ENCODE data around the gene TECPR1. TPM values are rescaled to one million over a fixed set of nuclear protein-coding genes. Genes with fewer than 3 reads are reported as not detected.
A peak's percentile ranks its signal among the peaks of the same experiment; 100 is the strongest.

TECPR1 gene
- total and polyA plus RNA-seq, 2 experiments from 2014 or later: 4.6 to 24.4 TPM

DNA sequence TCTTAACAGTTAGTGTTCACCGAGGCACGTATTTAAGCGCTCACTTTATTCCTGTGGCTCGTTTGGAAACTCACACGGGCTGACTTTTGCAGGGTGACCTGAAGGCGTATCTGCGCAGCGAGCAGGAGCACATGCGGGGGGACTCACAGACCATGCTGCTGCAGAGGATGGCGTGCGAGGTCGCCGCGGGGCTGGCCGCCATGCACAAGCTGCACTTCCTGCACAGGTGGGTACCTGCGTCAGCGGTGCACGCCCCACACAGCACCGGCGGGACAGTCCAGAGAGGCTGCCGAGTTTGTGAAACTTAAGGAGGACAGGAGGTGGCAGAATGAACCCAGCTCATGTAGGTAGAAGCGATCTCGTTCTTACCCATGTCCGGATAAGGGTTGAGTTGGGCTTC lies 80.6 kb downstream of the TECPR1 start (continued):
- TF ChIP-seq, protein P1, sequence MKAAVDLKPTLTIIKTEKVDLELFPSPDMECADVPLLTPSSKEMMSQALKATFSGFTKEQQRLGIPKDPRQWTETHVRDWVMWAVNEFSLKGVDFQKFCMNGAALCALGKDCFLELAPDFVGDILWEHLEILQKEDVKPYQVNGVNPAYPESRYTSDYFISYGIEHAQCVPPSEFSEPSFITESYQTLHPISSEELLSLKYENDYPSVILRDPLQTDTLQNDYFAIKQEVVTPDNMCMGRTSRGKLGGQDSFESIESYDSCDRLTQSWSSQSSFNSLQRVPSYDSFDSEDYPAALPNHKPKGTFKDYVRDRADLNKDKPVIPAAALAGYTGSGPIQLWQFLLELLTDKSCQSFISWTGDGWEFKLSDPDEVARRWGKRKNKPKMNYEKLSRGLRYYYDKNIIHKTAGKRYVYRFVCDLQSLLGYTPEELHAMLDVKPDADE (IDR thresholded peaks at IDR 0.05): no peak
- TF ChIP-seq JUNB (IDR thresholded peaks at IDR 0.05; ENCODE audit: unreplicated experiment) (no peak), NANOG (IDR thresholded peaks at IDR 0.05; ENCODE audit: borderline replicate concordance) (no peak), EZH2 (IDR thresholded peaks at IDR 0.05; ENCODE audit: low read depth, unreplicated experiment) (no peak), POLR2AphosphoS5 (IDR thresholded peaks at IDR 0.05; ENCODE audit: low read depth) (no peak)
- TF ChIP-seq, protein P2, sequence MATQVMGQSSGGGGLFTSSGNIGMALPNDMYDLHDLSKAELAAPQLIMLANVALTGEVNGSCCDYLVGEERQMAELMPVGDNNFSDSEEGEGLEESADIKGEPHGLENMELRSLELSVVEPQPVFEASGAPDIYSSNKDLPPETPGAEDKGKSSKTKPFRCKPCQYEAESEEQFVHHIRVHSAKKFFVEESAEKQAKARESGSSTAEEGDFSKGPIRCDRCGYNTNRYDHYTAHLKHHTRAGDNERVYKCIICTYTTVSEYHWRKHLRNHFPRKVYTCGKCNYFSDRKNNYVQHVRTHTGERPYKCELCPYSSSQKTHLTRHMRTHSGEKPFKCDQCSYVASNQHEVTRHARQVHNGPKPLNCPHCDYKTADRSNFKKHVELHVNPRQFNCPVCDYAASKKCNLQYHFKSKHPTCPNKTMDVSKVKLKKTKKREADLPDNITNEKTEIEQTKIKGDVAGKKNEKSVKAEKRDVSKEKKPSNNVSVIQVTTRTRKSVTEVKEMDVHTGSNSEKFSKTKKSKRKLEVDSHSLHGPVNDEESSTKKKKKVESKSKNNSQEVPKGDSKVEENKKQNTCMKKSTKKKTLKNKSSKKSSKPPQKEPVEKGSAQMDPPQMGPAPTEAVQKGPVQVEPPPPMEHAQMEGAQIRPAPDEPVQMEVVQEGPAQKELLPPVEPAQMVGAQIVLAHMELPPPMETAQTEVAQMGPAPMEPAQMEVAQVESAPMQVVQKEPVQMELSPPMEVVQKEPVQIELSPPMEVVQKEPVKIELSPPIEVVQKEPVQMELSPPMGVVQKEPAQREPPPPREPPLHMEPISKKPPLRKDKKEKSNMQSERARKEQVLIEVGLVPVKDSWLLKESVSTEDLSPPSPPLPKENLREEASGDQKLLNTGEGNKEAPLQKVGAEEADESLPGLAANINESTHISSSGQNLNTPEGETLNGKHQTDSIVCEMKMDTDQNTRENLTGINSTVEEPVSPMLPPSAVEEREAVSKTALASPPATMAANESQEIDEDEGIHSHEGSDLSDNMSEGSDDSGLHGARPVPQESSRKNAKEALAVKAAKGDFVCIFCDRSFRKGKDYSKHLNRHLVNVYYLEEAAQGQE (IDR thresholded peaks at IDR 0.05; ENCODE audit: unreplicated experiment): no peak

DNA sequence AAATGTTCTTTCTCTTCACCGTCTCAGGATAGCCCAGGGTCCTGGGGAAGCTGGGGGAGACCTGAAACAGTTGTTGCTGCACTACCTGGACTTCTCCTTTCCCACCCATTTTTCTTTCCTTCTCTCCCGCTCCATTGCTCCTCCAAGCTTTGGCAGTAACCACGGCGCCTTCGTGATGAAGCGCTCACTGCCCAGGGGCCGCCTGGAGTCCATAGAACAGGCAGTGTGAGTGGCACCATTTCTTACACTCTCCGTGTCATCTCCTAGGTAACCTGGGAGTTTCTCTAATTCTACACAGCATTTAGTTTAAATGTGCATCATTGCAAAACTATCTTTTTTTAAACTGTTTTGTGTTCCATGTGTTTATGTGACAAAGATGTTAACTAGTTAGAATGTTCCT lies 81.1 kb downstream of the TECPR1 start:
- peaks cover 4% of the 10 kb centered on the region for H3K27me3 Mint-ChIP-seq (ENCODE audit: insufficient read depth, low read depth, poor library complexity)
- H3K4me3 Mint-ChIP-seq: no peak overlapping the region
- H3K79me2 ChIP-seq (replicated peaks; ENCODE audit: insufficient read depth): peaks cover 12% of the 10 kb centered on the region; the same call in 1 of the 2 replicates
- H3K27ac ChIP-seq (ENCODE audit: low read depth): no peak overlapping the region
- H3K9me2 ChIP-seq (ENCODE audit: insufficient read depth): no peaks in the 10 kb centered on the region
- H2AFZ ChIP-seq: no peak overlapping the region
- H3F3A ChIP-seq (replicated peaks; ENCODE audit: low read depth): 0 out of 2 replicates have a peak, but pooled peaks cover 2% of the 10 kb centered on the region
- 0 out of 2 replicates have a peak, but pooled peaks cover 5% of the 10 kb centered on the region for H3K4me1 ChIP-seq (ENCODE audit: insufficient read depth)
- DNase-seq (ENCODE audit: low spot score) (no peak), ATAC-seq (no peak)
- H3K4me2 ChIP-seq: no peak overlapping the region
- peaks cover 12% of the 10 kb centered on the region for H3K36me3 Mint-ChIP-seq (ENCODE audit: low read depth)
- H3K36me3 ChIP-seq (ENCODE audit: insufficient read depth): no peaks in the 10 kb centered on the region
- H4K20me1 ChIP-seq (replicated peaks; ENCODE audit: insufficient read depth): peaks cover 12% of the 10 kb centered on the region; the same call in 1 of the 2 replicates
- H3K4me1 Mint-ChIP-seq: peaks cover 17% of the 10 kb centered on the region; the same call in 2 of the 3 replicates
- H3K27me3 ChIP-seq (ENCODE audit: insufficient read depth): no peaks in the 10 kb centered on the region
- H3K4me3 ChIP-seq: no peak overlapping the region
- H3K27ac Mint-ChIP-seq: peak overlapping the region; percentile 62; the same call in 1 of the 2 replicates
- H3K9me3 Mint-ChIP-seq: no peaks in the 10 kb centered on the region
- TF ChIP-seq ZNF114 (CRISPR knock-in tag; IDR thresholded peaks at IDR 0.05) (no peak), CREB1 (CRISPR knock-in tag; IDR thresholded peaks at IDR 0.05; ENCODE audit: low read depth) (no peak)
- TF ChIP-seq, protein P3, sequence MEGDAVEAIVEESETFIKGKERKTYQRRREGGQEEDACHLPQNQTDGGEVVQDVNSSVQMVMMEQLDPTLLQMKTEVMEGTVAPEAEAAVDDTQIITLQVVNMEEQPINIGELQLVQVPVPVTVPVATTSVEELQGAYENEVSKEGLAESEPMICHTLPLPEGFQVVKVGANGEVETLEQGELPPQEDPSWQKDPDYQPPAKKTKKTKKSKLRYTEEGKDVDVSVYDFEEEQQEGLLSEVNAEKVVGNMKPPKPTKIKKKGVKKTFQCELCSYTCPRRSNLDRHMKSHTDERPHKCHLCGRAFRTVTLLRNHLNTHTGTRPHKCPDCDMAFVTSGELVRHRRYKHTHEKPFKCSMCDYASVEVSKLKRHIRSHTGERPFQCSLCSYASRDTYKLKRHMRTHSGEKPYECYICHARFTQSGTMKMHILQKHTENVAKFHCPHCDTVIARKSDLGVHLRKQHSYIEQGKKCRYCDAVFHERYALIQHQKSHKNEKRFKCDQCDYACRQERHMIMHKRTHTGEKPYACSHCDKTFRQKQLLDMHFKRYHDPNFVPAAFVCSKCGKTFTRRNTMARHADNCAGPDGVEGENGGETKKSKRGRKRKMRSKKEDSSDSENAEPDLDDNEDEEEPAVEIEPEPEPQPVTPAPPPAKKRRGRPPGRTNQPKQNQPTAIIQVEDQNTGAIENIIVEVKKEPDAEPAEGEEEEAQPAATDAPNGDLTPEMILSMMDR (conservative IDR thresholded peaks at IDR 0.05; ENCODE audit: low read depth in 2 of 2): no peak
- TF ChIP-seq, protein P2 (IDR thresholded peaks at IDR 0.05; ENCODE audit: unreplicated experiment): no peak

All from GM23338 (cell line).